Measurements from ENCODE around the gene IPO9. TPM values are rescaled to one million over a fixed set of nuclear protein-coding genes. Genes with fewer than 3 reads are reported as not detected.

IPO9 gene
- polyA plus RNA-seq, 1 experiment: 55.5 TPM

DNA sequence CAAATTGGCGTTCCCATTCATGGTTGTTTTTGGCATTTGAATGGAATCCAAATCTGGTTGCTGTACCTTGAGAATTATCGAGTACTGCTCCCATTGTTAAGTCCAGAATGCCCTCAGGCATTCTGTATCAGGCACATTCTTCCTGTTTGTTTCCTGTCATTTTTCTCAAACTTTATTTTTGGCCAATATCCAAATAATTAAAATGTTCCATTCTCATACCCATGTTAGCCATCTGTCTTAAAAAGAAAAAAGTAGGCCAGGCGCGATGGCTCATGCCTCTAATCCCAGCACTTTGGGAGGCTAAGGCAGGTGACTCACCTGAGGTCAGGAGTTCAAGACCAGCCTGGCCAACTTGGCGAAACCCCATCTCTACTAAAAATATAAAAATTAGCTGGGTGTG lies 30.5 kb downstream of the IPO9 start:
- DNase-seq (ENCODE audit: low read depth, low spot score): no peak
- no peaks in the 10 kb centered on the region for H3K9me3 ChIP-seq (ENCODE audit: control insufficient read depth, insufficient read depth, low read length)
- no peaks in the 10 kb centered on the region for H3K27me3 ChIP-seq (ENCODE audit: control insufficient read depth, insufficient read depth, low read length)
- CTCF ChIA-PET: no interaction called here
- TF ChIP-seq, protein P1, sequence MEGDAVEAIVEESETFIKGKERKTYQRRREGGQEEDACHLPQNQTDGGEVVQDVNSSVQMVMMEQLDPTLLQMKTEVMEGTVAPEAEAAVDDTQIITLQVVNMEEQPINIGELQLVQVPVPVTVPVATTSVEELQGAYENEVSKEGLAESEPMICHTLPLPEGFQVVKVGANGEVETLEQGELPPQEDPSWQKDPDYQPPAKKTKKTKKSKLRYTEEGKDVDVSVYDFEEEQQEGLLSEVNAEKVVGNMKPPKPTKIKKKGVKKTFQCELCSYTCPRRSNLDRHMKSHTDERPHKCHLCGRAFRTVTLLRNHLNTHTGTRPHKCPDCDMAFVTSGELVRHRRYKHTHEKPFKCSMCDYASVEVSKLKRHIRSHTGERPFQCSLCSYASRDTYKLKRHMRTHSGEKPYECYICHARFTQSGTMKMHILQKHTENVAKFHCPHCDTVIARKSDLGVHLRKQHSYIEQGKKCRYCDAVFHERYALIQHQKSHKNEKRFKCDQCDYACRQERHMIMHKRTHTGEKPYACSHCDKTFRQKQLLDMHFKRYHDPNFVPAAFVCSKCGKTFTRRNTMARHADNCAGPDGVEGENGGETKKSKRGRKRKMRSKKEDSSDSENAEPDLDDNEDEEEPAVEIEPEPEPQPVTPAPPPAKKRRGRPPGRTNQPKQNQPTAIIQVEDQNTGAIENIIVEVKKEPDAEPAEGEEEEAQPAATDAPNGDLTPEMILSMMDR (IDR thresholded peaks at IDR 0.05; ENCODE audit: low read depth, low read length): no peak
- no peak overlapping the region for H3K27ac ChIP-seq (ENCODE audit: low read depth, low read length)
- H3K4me3 ChIP-seq (ENCODE audit: low read depth, low read length): no peak overlapping the region
- POLR2A ChIA-PET: no interaction called here

DNA sequence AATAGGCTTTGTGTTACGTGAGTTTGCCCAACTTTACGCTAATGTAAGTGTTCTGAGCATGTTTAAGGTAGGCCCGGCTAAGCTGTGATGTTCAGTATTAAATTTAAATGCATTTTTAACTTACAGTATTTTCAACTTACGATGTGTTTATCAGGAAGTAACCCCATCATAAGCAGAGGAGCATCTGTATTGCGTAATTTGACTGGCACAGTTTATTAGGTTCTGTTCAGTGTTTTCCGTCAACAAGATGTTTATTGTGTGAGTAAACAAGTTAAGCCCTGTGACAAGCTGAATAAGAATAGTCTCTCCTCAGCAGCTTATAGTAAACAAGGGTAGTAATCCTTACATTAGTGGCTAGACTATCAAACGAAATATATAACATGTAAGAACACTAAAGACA lies 32.5 kb downstream of the IPO9 start:
- no peaks in the 10 kb centered on the region for H3K27me3 ChIP-seq (ENCODE audit: control insufficient read depth, insufficient read depth, low read length)
- CTCF ChIA-PET: interaction anchor here (0.6 to 1.0 kb wide), 2 partner anchors 16 to 341 kb away, joined by 3 to 6 read pairs; no protein-coding TSS in a partner anchor
- no peak overlapping the region for H3K4me3 ChIP-seq (ENCODE audit: low read depth, low read length)
- H3K9me3 ChIP-seq (ENCODE audit: control insufficient read depth, insufficient read depth, low read length): no peaks in the 10 kb centered on the region
- TF ChIP-seq, protein P1 (IDR thresholded peaks at IDR 0.05; ENCODE audit: low read depth, low read length): no peak
- H3K27ac ChIP-seq (ENCODE audit: low read depth, low read length): no peak overlapping the region
- DNase-seq (ENCODE audit: low read depth, low spot score): no peak
- POLR2A ChIA-PET: no interaction called here

DNA sequence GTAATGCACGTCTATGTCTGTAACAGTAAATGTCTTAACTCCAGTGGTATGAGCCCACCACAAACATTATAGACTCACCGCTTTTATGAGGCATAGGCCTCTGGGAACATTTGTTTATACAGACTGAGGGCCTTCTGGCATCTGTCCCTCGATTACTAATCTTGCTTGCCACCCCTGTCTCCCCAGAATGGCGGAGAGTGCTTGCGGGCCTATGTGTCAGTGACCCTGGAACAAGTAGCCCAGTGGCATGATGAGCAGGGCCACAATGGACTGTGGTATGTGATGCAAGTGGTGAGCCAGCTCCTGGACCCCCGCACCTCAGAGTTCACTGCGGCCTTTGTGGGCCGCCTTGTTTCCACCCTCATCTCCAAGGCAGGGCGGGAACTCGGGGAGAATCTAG lies 41.4 kb downstream of the IPO9 start:
- POLR2A ChIA-PET: no interaction called here
- Histone ChIP-seq H3K9me3 (ENCODE audit: control insufficient read depth, insufficient read depth, low read length) (no peaks in the 10 kb centered on the region), H3K27ac (ENCODE audit: low read depth, low read length) (peak overlapping the region; percentile 31), H3K27me3 (ENCODE audit: control insufficient read depth, insufficient read depth, low read length) (no peaks in the 10 kb centered on the region), H3K4me3 (ENCODE audit: low read depth, low read length) (no peak overlapping the region)
- TF ChIP-seq, protein P1 (IDR thresholded peaks at IDR 0.05; ENCODE audit: low read depth, low read length): no peak
- CTCF ChIA-PET: interaction anchor here (1.5 to 4.9 kb wide), 3 partner anchors 25 to 103 kb away, joined by 3 to 15 read pairs (median 4); no protein-coding TSS in a partner anchor
- DNase-seq (ENCODE audit: low read depth, low spot score): peak; percentile 55

DNA sequence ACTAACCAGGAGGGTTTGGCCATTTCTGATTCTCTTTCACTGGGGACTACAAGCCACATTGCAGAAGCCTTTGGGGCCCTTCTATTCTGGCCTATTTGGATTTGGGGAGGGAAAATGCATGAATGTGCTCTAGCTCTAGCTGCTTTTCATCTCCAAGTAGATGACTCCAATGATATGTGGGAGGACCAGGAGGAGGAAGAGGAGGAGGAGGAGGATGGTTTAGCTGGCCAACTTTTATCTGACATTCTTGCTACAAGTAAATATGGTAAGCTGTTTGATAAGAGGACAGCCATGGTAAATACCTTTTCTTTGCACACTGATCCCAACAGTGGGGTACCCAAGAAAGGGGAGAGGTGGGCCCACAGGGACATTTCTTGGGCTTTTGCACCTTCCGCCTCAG lies 45.7 kb downstream of the IPO9 start:
- Histone ChIP-seq H3K4me3 (ENCODE audit: low read depth, low read length) (no peak overlapping the region), H3K27me3 (ENCODE audit: control insufficient read depth, insufficient read depth, low read length) (no peaks in the 10 kb centered on the region), H3K27ac (ENCODE audit: low read depth, low read length) (no peak overlapping the region), H3K9me3 (ENCODE audit: control insufficient read depth, insufficient read depth, low read length) (no peaks in the 10 kb centered on the region)
- TF ChIP-seq, protein P1 (IDR thresholded peaks at IDR 0.05; ENCODE audit: low read depth, low read length): no peak
- no peak for DNase-seq (ENCODE audit: low read depth, low spot score)
- ChIA-PET CTCF (interaction anchor here (0.7 to 2.9 kb wide), 5 partner anchors 22 to 344 kb away, joined by 3 to 10 read pairs (median 4); no protein-coding TSS in a partner anchor), POLR2A (no interaction called here)

DNA sequence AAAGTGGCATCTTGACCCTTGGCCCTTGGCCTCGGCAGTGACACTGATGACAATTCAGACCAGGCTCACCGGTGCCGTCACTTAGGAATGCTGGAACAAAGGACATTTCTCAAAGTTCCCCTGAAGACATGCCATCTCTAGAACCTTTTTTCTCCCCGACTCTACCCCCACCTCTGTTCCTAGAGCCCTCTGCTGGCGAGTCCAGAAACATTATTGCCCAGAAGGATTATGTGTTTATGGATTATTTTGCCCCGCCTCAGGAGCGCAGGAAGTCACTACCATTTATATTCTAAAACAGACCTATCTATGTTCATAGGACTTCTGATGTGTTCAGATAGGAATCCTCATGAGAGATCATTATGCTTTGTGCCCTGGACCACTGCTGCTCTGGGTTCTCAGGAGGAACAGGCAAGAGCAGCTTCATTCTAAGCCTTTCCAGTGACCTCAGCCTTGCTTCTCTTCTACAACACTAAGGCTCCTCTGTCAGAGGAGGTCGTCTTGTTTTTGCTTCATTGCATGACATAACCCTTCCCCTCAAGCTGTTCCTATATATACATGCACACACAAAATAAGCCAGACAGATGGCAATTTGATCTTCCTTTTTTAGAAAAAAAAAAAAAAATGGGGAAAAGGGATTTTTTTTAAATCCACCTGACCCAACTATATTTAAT lies 47.3 kb downstream of the IPO9 start:
- Histone ChIP-seq H3K9me3 (ENCODE audit: control insufficient read depth, insufficient read depth, low read length) (no peaks in the 10 kb centered on the region), H3K27ac (ENCODE audit: low read depth, low read length) (no peak overlapping the region), H3K27me3 (ENCODE audit: control insufficient read depth, insufficient read depth, low read length) (no peaks in the 10 kb centered on the region), H3K4me3 (ENCODE audit: low read depth, low read length) (no peak overlapping the region)
- DNase-seq (ENCODE audit: low read depth, low spot score): no peak
- TF ChIP-seq, protein P1 (IDR thresholded peaks at IDR 0.05; ENCODE audit: low read depth, low read length): peak; percentile 63
- CTCF ChIA-PET: interaction anchor here (0.7 to 7.1 kb wide), 7 partner anchors 11 to 346 kb away, joined by 3 to 33 read pairs (median 4); no protein-coding TSS in a partner anchor
- POLR2A ChIA-PET: interaction anchor here (0.5 kb wide), 1 partner anchor 44 kb away, joined by 4 read pairs; no protein-coding TSS in a partner anchor

Measured in AG04450 (cell line).